OCI-M1 (cell line): ENCODE data around the gene GFRA1.
"Not testable (repeated sequence)": the region's sequence is repeated elsewhere in the genome, so short reads cannot be mapped to it uniquely, and the experiment has no call there.

Experiments
- DNase-seq: peaks from one replicate; lab custom pipeline; 2025; lab: John Stamatoyannopoulos, UW

Gene GFRA1

GRCh38 chr10:116067825-116068224 is 205.2 kb downstream of the GFRA1 start:
- no peak for DNase-seq

GRCh38 chr10:116063107-116063506 is 209.9 kb downstream of the GFRA1 start:
- DNase-seq, result no peak

- DNase-seq, result no peak
Measured at GRCh38 chr10:116060864-116061263, 212.1 kb downstream of the GFRA1 start.

GRCh38 chr10:116059320-116059719 is 213.7 kb downstream of the GFRA1 start:
- no peak for DNase-seq

- DNase-seq, result no peak
Measured at GRCh38 chr10:116056445-116057293, 216.3 kb downstream of the GFRA1 start.

- no peak for DNase-seq
Measured at GRCh38 chr10:116055917-116056252, 217.1 kb downstream of the GFRA1 start.

GRCh38 chr10:116055252-116055916 is 217.6 kb downstream of the GFRA1 start:
- no peak for DNase-seq

GRCh38 chr10:116053910-116054309 is 219.1 kb downstream of the GFRA1 start:
- DNase-seq, result no peak

- not testable (repeated sequence) for DNase-seq
Measured at GRCh38 chr10:116053009-116053730, 219.8 kb downstream of the GFRA1 start.

- not testable (repeated sequence) for DNase-seq
Measured at GRCh38 chr10:116052522-116052921, 220.5 kb downstream of the GFRA1 start.

- DNase-seq, result no peak
Measured at GRCh38 chr10:116049974-116050304, 223.1 kb downstream of the GFRA1 start.

GRCh38 chr10:116049158-116049973 is 223.6 kb downstream of the GFRA1 start:
- no peak for DNase-seq

- DNase-seq, result no peak
Measured at GRCh38 chr10:116045366-116046356, 227.3 kb downstream of the GFRA1 start.

GRCh38 chr10:116044801-116045248 is 228.2 kb downstream of the GFRA1 start:
- DNase-seq, result no peak

GRCh38 chr10:116043861-116044260 is 229.1 kb downstream of the GFRA1 start:
- no peak for DNase-seq

GRCh38 chr10:116043304-116043703 is 229.7 kb downstream of the GFRA1 start:
- DNase-seq, result no peak

- no peak for DNase-seq
Measured at GRCh38 chr10:116041948-116042347, 231.1 kb downstream of the GFRA1 start.

GRCh38 chr10:116039612-116040011 is 233.4 kb downstream of the GFRA1 start:
- no peak for DNase-seq

- no peak for DNase-seq
Measured at GRCh38 chr10:116038259-116038658, 234.7 kb downstream of the GFRA1 start.

- not testable (repeated sequence) for DNase-seq
Measured at GRCh38 chr10:116035406-116035805, 237.6 kb downstream of the GFRA1 start.

GRCh38 chr10:116030576-116030975 is 242.4 kb downstream of the GFRA1 start:
- DNase-seq, result no peak
